SH-SY5Y (cell line): ENCODE data around the gene MSL3B.

Experiments
- GATA2 ChIP-seq: IDR thresholded peaks from 2 replicates; pipeline ENCODE4 v1.6.1; 2011; ENCODE audit warnings: mild to moderate bottlenecking, low read depth, low read length
- GATA3 ChIP-seq: IDR thresholded peaks from 2 replicates; pipeline ENCODE4 v1.6.1; 2011; ENCODE audit warnings: low read depth, mild to moderate bottlenecking, low read length, moderate library complexity

DNA sequence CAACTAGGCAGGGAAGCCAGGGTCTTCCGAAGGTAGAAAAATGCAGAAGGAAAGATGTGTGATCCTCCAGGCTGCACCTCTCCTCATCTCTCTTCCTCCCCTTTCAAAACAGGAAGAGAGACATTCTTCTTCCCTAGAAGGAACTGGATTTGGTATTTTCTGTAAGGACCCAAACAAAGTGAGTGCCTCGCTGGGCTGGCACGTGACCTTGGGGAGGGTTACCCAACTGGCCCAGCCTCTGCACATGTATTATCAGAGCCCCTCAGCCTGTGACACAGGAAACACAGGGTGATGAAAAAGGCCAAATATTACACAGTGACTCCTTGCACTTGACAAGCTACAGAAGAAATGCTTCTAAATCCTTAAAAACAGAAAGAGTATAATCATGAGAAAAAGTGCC is 16.1 kb downstream of the MSL3B start:
- TF ChIP-seq GATA3 (no peak), GATA2 (no peak)
